IPS-NIHi11 (cell line): ENCODE data around the gene LNX1.

ENCODE experiments used
- DNase-seq: peaks from one replicate; pipeline ENCODE4 v3.0.0; 2012; ENCODE audit warnings: mixed read lengths, low spot score

Gene LNX1

DNA sequence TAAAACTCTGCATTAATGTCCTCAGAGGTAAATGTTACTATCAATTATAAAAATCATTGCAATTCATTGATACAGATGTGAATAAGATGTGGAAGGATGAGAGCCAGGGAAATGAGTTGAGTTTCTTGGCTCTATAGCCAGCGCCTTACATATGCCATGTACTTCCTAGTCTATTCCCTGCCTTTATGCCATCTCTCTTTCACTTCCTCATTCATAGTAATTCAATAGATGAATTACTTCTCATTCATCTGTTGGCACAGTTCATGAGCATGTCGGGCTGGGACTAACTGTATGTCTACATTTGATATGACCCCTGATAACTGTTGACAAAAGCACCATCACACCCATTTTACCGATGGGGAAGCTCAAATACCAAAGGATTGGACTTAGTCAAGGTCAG, 55.7 kb downstream of the LNX1 start:
- no peak for DNase-seq

DNA sequence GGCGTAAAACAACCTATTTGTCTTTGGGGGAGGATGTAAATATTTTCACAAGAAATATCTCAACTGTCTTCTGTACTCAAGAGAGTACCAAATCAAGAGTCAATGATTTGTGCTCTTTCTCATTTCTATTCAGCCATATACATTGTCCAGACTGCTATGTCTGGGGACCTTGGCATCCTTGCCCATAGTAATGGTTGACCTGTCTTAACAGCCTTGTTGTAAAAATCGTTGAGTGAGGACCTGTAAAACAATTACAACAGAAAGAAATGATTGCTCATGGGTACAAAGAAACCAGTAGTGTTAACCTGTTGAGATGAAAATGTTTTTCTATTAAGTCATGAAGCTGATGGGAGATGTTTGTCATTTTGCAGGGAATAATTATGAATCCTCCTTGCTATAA, 56.6 kb downstream of the LNX1 start:
- DNase-seq, result no peak

DNA sequence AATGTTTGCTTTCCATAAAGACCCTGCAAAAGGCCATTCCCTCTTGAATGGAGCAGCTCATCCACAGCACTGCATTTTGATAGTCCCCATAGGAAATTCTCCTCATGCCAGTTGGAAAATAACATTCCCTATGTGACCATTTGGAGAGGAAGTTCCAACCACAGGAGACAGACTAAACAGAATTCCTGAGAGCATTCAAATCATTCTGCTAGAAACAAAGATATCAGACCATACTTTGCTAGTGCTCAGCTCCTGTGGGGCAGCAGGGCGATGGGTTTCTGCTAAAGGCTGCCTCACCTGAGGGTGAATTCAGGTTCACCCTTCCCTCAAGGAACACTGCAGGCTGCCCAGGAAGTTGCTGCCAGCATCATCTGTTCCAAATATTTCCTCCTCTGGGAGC, 58.8 kb downstream of the LNX1 start:
- no peak for DNase-seq

DNA sequence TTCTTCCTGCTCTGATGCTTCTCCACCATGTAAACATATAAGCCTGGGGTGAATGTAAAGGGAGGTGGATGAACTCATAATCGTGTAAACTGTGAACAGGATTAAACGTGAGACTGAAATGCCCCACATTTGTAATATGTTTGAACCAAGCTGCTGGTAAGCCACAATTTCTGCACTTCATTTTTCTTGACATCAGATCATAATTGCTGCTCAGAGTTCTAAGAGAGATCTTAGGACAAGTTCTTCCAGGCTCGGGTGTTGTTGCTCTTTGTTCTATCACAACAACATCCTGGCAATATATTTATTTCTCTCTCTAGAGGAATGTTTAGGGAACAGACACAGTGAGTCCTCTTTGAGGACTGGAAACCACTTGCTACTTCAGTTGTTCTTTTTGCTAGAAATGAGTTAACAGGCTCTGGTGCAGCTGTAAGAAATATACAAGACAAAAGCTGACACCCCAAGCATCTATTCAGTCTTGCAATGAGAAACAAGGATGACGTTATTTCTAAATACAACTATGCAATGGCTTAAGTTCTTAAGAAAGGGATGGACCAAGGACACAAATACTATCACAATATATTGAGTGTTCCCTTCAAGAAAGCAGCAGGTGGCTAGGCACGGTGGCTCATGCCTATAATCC, 59.6 kb downstream of the LNX1 start:
- DNase-seq, result no peak

DNA sequence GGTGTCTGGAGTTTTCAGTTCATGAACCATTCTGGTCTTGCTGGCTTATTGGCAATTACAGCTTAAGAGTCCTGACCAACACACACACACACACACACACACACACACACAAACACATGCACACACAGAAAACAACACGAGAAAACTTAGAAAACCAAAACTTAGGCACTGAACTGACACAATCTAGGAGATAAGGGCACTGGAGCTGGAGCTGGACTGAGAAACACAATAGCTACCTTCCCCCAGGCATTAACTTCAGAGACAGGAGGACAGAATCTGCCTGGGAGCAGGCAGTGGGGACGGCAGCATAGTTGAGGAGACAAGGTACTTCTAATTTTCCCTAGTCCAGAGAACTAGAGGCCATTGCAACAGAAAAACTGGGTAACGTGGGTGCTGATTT, 62.3 kb downstream of the LNX1 start:
- DNase-seq, result no peak

DNA sequence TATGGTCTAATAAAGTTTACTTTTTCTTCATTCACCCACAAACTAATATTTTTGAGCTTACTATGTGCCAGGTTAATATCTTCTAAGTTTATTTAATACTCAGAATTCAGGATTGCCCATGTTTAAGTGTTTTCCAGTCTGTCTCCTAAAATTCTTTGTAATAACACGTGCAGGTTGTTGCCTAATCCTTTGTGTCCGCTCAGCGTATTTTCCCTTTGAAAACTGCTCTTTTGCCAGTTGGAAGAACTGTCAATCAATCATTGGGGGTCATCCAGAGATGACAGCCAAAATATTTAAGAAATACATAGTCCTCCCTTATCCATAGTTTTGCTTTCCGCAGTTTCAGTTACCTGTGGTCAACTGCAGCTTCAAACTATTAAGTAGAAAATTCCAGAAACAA, 63.4 kb downstream of the LNX1 start:
- no peak for DNase-seq

DNA sequence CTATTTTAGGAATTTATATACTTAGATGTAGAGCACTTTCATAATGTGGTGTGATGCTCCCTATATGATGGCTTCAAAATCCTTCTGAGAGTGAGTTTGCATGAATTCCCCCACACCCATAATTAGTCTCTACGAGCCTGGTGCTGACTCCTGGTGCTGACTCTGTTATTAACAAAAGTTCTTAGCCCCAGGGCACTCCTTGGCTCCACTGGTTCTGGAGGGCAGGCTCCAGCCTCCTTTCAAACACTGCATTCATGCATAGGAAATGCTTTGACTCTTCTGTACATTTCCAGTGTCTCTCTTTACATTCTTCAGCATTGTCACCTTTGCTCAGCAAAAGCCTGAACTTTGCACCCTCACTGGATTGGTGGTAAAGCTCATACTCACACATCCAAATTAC, 64.0 kb downstream of the LNX1 start:
- DNase-seq, result no peak

DNA sequence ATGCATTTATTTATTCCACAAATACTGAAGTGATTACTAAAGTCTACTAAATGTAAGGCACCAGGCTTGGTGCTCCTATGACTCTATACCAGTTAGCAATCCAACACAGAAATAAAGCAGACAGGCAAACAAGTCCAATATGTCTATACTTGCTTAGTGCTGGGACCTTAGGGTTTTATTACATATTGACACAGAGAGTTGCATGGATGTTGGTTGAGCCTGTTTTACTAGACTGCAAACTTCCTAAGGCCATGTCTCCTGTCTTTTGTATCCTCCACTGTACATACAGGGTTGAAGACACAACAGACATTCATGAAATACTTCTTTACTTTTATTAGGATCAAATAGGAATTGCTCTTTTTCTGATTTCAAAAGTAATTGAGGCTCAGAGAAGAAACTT, 69.0 kb downstream of the LNX1 start:
- no peak for DNase-seq

DNA sequence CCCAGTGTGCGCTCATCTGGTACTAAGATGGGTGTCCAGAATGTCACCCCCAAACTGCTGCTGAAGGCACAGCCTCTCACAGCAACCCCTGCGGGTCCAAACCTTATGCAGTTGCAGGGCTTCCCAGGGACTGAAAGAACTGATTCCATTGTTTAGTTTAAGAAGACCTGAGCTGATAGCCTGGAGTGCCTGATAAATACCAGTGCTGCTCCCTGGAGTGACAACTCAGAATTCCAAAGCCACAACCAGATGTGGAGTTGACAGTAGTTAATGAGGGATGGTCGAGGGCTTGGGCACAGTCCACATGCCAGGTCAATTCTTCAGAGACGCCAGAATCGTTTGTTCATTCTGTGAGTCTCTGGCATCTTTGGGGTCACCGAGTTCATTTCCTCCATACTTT, 71.2 kb downstream of the LNX1 start:
- peak; percentile 30 for DNase-seq

DNA sequence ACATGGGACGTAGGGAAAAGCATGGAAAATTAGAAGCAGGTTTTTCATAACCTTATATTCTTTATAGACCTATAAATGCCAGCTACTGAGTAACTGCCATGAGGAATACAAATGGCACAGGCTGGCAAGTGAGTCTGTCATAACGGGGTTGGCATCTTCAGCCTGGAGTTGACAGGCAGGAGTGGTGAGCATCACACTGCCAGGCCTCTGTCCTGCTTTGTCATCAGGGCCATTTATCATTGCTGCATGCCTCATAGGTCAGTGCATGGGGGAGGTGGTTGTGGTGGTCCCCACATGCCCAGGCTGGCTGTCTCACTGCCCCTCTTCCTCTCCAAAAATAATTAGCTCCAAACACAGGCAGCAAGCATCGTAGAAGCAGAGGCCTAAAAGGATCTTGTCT, 72.5 kb downstream of the LNX1 start:
- no peak for DNase-seq

DNA sequence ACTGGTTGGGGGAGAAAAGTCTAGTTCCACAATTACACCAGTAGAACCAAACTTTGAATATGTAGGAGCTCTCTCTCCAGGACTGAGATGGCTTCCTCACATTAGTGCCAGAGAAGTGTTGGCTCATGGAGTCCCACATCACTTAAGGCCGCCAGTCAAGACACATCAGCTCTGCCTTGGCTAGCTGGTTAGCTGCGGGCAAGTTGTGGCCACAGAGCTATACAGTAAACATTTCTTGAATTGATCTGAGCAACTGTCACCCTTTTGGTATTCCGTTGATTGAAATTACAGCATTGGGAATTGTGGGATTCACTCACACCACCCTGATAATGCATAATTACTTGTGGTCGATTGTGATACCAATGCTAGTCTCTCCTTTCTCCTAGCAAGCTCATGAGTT, 76.2 kb downstream of the LNX1 start:
- no peak for DNase-seq

DNA sequence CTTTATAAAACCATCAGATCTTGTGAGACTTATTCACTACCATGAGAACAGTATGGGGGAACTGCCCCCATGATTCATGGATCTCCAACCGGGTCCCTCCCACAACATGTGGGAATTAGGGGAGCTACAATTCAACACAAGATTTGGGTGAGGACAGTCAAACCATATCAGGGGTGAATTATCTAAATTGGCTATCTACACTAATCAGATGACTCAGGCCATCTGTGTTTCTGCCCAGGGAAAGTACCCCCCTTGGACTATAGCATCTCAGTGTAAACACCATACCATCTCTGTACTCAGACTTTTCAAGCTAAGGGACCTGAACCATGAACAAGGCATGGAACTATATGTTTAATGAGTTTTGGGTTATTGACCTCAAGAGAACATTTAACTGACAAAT, 76.8 kb downstream of the LNX1 start:
- DNase-seq, result no peak

DNA sequence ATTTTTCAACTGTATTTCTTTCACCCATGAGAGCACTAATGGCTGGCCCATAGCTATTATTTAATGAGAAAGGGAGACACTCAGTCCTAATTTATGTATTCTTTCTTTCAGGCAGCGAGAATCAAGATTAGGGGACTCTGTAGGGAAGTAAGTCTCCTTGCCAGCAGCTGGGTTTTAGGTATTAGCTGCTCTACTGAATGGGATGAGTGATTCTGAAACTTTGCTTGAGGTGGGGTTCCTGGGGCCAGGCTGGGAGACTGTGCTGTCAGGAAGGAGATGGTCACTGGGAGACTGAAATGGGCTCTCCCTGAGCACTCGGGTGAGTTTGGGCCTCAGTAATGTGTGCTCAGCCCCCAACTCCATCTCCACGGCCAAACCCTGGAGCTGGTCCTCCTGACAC, 78.7 kb downstream of the LNX1 start:
- DNase-seq, result no peak

DNA sequence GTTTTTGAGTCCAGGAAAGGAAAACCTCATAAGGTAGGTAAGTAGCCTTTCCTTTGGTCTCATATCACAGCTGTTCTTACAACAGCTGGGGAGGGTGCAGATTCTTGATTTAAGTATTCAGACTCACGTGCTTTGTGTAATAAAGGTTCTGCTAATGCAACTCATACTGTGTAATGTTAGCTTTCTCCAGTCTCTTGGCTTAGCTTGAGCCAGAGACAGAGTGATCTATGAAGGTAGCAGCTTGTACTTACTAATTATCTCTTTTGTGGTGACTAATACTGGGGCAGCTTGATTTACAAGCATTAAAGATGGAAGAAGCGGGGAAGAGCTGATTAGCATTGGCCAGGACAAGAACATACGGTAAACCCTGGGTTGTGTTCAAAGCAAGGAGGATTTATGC, 80.3 kb downstream of the LNX1 start:
- DNase-seq, result no peak

DNA sequence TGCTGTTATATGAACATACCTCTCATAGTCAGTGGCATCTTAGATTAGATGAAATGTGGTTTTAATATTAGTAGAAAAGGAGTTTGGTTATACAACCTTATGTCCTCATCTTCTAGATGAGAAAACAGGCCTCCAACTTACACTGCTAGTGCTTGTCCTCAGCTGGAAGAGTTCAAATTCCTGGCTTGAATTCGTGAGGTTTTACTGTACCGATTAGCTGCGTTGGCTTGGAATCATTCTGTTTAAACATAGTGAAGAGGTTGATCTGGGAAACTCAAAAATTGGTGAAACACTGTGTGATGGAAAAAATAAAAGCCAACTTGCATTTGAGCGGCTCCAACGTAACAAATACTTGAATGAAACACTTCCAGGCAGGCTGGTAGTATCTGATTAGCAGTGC, 81.0 kb downstream of the LNX1 start:
- DNase-seq, result no peak

DNA sequence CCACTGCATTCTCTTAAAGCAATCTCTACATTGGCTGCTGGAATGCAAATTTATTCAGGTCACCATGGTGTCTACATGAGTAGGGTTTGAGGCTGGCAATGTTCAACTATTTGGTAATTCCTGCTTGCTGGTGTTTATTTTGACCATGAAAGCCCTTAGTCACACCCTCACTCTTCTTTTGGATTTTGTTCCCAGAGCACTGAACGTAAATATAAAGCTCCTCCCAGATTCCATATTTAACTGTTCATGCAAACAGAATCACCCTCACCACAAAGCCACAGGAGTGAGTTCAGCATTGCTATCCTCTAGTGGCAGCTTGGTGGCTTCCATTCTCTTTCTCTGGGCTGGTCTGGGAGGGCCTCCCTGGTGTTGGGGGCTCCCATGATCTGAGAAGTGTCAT, 82.8 kb downstream of the LNX1 start:
- no peak for DNase-seq

DNA sequence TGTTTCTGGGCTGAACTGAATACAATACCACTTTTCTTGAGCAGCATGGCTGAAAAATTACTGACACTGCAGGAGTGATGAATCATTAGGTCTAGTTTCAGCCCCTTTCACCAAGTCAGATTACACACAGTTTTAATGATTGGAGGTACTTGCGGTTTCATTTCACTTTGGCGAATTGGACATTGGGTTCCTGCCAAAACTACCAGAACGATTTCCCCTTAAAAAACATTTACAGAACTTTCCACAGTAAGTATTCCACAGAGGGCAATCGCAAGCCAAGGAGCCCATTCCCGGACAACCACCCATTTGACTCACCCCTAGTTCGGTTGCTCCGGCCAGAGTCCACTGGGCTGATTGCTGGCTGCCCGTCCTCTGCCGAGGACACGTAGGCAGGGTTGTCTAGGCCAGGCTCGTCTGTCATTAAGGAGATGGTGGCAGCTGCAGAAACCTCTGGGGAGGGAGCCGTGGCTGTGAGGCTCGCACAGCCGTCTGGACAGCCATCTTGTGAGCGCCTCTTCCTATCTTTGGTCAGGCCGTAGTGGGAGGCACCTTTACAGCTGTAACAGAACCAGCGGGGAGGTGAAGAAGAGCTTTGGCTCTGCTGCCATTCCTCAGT, 83.5 kb downstream of the LNX1 start:
- no peak for DNase-seq

DNA sequence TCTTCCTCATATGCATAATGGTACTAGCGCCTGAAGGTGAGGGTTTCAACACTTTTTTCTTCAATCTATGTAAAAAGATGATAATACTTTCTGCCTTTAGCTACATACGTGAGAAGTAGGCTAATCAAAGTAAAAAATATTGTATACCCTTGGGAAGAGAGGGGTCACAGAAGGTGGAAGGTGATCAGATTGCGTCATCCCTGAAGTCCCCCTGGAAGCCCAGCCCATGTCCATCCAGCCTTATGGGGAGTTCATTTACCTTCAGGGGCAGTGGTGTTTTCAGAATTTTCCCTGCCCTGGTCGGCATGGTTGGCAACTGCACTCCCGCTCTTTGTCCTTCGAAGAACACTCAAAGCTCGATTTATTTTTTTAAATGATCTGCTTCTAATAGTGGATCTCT, 84.2 kb downstream of the LNX1 start:
- no peak for DNase-seq

DNA sequence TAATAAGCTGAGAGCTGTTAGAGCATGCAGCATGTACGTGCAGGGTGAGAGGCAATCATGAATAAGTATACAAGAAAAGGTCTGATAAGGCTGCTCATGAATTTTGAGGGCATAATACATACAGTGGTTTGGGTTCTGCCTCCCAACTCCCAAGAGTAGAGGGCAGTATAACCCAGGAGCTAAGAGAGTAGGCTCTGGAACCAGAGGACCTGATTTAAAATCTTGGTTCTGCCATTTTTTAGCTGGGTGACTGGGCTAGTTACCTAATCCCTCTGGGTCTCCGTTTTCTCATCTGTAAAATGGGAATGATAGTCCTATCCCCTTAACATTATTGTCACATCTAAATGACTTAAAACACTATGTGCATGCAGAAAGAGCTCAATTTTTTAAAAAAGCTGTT, 85.3 kb downstream of the LNX1 start:
- no peak for DNase-seq

DNA sequence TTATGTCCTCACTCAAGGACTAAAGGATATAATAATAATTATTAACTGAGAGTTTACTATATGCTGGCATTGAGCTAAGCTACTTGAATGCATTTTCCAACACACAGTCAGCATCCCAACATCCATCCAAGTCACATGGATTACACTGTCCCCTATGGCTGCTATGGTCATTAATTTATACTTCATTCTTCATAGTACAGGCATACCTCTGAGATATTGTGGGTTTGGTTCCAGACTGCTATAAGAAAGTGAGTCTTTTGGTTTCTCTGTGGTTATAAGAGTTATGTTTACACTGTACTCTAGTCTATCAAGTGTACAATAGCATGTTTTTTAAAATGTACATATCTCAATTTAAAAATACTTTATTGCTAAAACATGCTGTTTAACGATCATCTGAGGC, 89.2 kb downstream of the LNX1 start:
- no peak for DNase-seq

DNA sequence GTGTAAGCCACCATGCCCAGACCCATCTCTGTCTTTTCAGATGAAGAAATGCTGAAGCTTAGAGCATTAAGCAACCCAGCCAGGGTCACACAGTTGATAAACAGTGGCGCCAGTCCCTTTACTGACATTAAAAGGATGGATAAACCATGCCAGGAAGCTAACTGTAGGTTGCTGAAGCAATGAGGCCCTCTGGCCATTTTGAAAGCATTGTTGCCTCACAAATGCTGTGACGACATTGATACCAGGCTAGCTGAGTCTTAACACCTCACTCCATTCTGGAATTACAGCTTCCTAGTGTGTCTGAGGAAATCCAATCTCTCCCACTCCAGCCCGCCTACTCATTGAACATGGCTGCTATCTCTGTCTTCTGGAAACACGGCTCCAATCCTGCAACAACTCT, 89.7 kb downstream of the LNX1 start:
- DNase-seq, result no peak

DNA sequence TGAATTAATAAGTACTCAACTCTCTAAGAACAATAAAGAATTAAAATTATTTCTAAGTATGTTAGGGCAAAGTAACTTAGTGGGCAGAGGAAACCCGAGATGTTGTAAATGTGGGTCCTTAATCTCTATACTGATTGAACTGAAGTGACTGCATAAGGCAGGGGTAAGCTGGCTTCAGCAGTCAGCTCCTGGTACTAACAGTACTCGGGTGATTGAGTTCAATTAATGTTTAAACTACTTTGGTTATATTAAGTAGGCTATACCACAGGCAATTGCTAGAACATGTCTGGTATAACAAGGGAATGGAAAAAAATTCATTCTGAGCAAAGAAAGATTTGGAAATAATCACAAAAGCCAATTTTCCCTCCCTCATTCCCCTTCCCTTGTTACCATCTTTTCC, 90.7 kb downstream of the LNX1 start:
- DNase-seq, result no peak

DNA sequence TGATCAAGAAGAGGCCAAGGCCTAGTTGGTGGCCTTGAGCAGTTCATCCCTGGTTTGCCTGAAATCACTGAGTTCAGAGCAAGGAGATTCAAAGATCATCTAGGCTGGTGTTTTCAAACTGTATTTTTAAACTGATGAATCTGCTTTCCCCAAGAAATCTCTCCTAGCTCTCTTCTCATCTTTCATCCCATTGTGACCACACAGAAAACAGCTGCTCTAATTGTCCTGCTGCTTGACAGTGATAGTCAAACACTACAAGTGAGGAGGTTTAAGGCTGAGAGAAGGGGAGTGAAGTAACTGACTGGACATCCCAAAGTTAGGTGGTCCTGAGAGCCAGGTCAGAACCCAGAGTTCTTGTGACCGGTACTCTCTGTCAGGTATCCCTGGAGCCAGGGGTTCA, 91.5 kb downstream of the LNX1 start:
- DNase-seq, result no peak

DNA sequence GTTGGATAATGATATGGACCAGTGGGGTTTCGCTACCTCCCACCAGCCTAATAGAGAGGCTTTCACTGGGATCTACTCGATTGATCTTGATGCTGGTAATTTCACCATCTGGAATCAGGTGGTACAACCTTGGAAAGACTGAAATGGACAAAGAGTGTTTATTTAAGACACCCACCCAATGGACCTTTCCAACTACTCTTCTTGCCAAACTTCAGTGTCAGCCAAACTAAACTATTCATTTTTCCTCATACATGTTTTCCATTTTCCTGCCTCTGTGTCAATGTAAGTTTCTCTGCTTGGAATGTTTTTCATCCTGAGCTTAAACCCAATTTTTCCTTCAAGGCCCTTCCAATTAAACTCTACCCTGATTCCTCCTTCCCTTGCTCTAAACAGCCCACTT, 92.6 kb downstream of the LNX1 start:
- DNase-seq, result no peak
